Body of pancreas (tissue), 4 donors: ENCODE data around the gene OR2V1.
"Not testable (repeated sequence)": the region's sequence is repeated elsewhere in the genome, so short reads cannot be mapped to it uniquely, and the experiment has no call there.

Experiments
- POLR2A ChIP-seq, 3 donors: fragments of 450-650 bp; IDR thresholded peaks; one replicate each; pipeline ENCODE4 v1.6.1; 2016; ENCODE audit warnings: antibody characterized with exemption in 3 of 3, mild to moderate bottlenecking in 2 of 3
- TF ChIP-seq, protein P1 (sequence below), 7 experiments: fragments of 450-650 bp in 4 of 7; fragments of 200-600 bp in 3 of 7; sonication (generic) in 3 of 7; IDR thresholded peaks; one replicate each; pipeline ENCODE4 v1.5.1; 2016 to 2019; ENCODE audit warnings: antibody characterized with exemption in 7 of 7

DNA sequence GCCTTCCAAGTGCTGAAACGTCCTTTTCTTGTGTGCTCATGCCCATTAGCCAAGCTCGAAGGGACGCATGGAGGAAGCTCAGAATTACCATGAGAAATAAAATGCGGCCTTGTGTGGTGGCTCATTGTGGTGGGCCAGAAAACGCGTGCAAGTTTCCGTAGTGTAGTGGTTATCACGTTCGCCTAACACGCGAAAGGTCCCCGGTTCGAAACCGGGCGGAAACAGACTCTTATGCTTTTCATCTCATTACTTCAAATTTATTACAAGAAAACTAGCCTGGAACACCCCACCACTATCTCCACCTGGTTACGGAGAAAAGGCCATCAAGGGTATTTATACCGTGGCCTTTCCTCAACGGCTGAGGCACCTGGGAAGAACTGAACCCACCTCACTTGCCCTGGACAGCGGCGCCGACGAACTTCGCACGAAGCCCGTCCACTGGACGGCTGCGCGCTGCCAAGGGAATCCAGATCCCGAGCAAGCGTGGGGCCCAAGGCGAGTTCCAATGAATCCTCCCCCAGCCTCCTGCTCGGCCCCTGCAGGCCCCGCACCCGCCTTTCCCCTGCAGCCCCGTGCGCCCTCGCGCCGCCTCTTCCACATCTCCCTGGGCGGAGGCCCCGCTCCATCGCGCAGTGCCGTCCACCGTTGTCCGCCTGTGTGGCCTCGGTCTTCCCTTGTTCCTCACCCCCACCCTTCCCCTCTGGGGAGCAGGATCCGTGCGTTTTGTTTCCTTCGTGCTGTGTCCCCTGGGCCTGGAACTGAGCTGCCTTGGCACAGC lies 38.7 kb upstream of the OR2V1 start:
- TF ChIP-seq, protein P1, sequence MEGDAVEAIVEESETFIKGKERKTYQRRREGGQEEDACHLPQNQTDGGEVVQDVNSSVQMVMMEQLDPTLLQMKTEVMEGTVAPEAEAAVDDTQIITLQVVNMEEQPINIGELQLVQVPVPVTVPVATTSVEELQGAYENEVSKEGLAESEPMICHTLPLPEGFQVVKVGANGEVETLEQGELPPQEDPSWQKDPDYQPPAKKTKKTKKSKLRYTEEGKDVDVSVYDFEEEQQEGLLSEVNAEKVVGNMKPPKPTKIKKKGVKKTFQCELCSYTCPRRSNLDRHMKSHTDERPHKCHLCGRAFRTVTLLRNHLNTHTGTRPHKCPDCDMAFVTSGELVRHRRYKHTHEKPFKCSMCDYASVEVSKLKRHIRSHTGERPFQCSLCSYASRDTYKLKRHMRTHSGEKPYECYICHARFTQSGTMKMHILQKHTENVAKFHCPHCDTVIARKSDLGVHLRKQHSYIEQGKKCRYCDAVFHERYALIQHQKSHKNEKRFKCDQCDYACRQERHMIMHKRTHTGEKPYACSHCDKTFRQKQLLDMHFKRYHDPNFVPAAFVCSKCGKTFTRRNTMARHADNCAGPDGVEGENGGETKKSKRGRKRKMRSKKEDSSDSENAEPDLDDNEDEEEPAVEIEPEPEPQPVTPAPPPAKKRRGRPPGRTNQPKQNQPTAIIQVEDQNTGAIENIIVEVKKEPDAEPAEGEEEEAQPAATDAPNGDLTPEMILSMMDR (IDR thresholded peaks at IDR 0.05): not testable (repeated sequence)
- not testable (repeated sequence) for TF ChIP-seq POLR2A (IDR thresholded peaks at IDR 0.05)
